Endothelial cell (in vitro differentiated cells): ENCODE data around the gene IL1RAPL2. TPM values are rescaled to one million over a fixed set of nuclear protein-coding genes. Genes with fewer than 3 reads are reported as not detected.
A peak's percentile ranks its signal among the peaks of the same experiment; 100 is the strongest.

Experiments used
- DNase-seq: peaks from one replicate; pipeline ENCODE4 v3.0.0; 2021; ENCODE audit warnings: low spot score
- H3K27ac Mint-ChIP-seq: one replicate; pipeline ENCODE4 v1.8.0; 2021; ENCODE audit warnings: mixed read lengths, inconsistent platforms; ENCODE audit not compliant: unreplicated experiment
- H3K27me3 Mint-ChIP-seq: one replicate; pipeline ENCODE4 v1.8.0; 2021; ENCODE audit warnings: mild to moderate bottlenecking, moderate library complexity, mixed read lengths, inconsistent platforms; ENCODE audit not compliant: unreplicated experiment
- H3K36me3 Mint-ChIP-seq: one replicate; pipeline ENCODE4 v1.8.0; 2021; ENCODE audit warnings: mild to moderate bottlenecking, low read depth, mixed read lengths, inconsistent platforms; ENCODE audit not compliant: unreplicated experiment
- H3K4me1 Mint-ChIP-seq: one replicate; pipeline ENCODE4 v1.8.0; 2021; ENCODE audit warnings: mild to moderate bottlenecking, mixed read lengths, inconsistent platforms; ENCODE audit not compliant: unreplicated experiment
- H3K4me3 Mint-ChIP-seq: one replicate; pipeline ENCODE4 v1.8.0; 2021; ENCODE audit warnings: mild to moderate bottlenecking, mixed read lengths, inconsistent platforms; ENCODE audit not compliant: unreplicated experiment
- H3K9me3 Mint-ChIP-seq: one replicate; pipeline ENCODE4 v1.8.0; 2021; ENCODE audit warnings: mixed read lengths, inconsistent platforms; ENCODE audit not compliant: unreplicated experiment
- CTCF ChIP-seq: fragments of 200-600 bp; sonication (generic); IDR thresholded peaks from one replicate; pipeline ENCODE4 v1.5.0; 2021; ENCODE audit warnings: antibody characterized with exemption; ENCODE audit not compliant: unreplicated experiment
- total RNA-seq: library from RNA; stranded (reverse); fragmentation: NEBNext Ultra II Directional; extraction: Animal tissue kit (Norgen Biotek cat#: 25700); gene quantifications from one replicate; pipeline ENCODE4 v1.2.1, GENCODE V29; 2021; ENCODE audit not compliant: unreplicated experiment

IL1RAPL2 gene
- total RNA-seq, 1 donor from 2014 or later: 0.51 TPM

DNA sequence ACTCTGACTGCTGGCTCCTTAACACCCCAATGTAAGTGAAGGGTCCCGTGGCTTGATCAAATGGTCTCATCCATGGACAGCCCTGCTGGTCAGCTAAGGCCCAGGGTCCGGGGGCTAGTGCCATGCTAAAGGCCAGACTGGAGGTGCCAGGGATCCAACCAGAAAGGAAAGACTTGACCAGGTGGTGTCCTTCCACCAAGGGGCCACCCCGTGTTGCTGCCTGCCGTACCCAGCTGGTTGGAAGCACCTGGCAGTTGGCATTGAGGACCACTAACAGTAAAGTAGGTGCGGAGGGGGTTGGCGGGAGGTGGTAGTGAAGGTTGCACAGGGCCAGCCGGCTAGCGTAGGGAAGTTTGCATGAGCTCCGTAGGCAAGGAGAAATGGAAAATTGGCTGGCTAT lies 1.7 kb upstream of the IL1RAPL2 start:
- no peak for DNase-seq
- no peaks in the 10 kb centered on the region for H3K9me3 Mint-ChIP-seq
- H3K4me1 Mint-ChIP-seq: no peaks in the 10 kb centered on the region
- TF ChIP-seq CTCF: no peak
- H3K27ac Mint-ChIP-seq: no peak overlapping the region
- no peaks in the 10 kb centered on the region for H3K27me3 Mint-ChIP-seq
- H3K4me3 Mint-ChIP-seq: no peak overlapping the region
- no peaks in the 10 kb centered on the region for H3K36me3 Mint-ChIP-seq

- Mint-ChIP-seq H3K4me3 (no peak overlapping the region), H3K4me1 (no peaks in the 10 kb centered on the region), H3K36me3 (no peaks in the 10 kb centered on the region), H3K27ac (no peak overlapping the region), H3K27me3 (no peaks in the 10 kb centered on the region), H3K9me3 (no peaks in the 10 kb centered on the region)
- TF ChIP-seq CTCF: no peak
- DNase-seq: no peak
These were observed 887 bp upstream of the IL1RAPL2 start for GRCh38 chrX:104564921-104565703.

GRCh38 chrX:104566681-104567501 lies 892 bp downstream of the IL1RAPL2 start:
- Mint-ChIP-seq H3K27me3 (no peaks in the 10 kb centered on the region), H3K4me1 (no peaks in the 10 kb centered on the region), H3K27ac (no peak overlapping the region), H3K9me3 (no peaks in the 10 kb centered on the region), H3K4me3 (peak overlapping the region; percentile 65), H3K36me3 (no peaks in the 10 kb centered on the region)
- no peak for TF ChIP-seq CTCF
- DNase-seq: peak; percentile 14

DNA sequence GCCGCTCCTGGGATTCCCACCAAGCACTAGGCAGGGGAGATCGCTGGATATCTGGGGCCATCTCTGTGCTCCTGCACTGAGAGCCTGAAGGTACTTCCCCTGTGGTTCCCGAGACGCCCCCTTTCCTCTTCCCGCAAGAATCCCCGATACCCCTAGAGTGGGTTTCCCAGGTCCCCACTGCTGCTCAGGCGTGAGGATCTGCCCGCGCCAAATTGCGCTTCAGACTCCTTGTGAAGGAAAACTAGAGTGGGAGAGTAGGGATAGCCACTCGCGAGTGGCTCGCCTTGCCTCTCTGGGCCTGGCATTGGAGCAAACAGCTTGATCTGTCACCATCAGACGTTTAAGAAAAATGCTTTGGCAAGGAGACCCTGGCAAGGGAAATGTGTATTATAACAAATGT lies 1.5 kb downstream of the IL1RAPL2 start:
- Mint-ChIP-seq H3K27me3 (no peaks in the 10 kb centered on the region), H3K4me1 (no peaks in the 10 kb centered on the region), H3K9me3 (no peaks in the 10 kb centered on the region), H3K27ac (no peak overlapping the region), H3K36me3 (no peaks in the 10 kb centered on the region), H3K4me3 (peak overlapping the region; percentile 42)
- no peak for TF ChIP-seq CTCF
- no peak for DNase-seq
